HepG2 (cell line): Measurements from ENCODE around the gene CEBPZOS. TPM values are rescaled to one million over a fixed set of nuclear protein-coding genes. Genes with fewer than 3 reads are reported as not detected.

ENCODE experiments used
- AHDC1 ChIP-seq: sonication (generic); formaldehyde crosslinking; IDR thresholded peaks from 2 replicates; pipeline ENCODE4 v1.5.1; 2020; ENCODE audit warnings: mild to moderate bottlenecking, missing genetic modification reagents, borderline replicate concordance
- EHMT2 ChIP-seq: fragments of 200-600 bp; sonication (generic); IDR thresholded peaks from 2 replicates; pipeline ENCODE4 v1.7.0; 2017; ENCODE audit warnings: antibody characterized with exemption, low read depth, low read length, borderline replicate concordance
- ELF1 ChIP-seq: sonication (generic); formaldehyde crosslinking; IDR thresholded peaks from 2 replicates; pipeline ENCODE4 v1.4.0; 2020; ENCODE audit warnings: missing genetic modification reagents
- GTF3A ChIP-seq: sonication (generic); formaldehyde crosslinking; conservative IDR thresholded peaks from 2 replicates; pipeline ENCODE4 v1.4.0; 2020; ENCODE audit warnings: mild to moderate bottlenecking, missing genetic modification reagents
- HMG20A ChIP-seq: IDR thresholded peaks from 2 replicates; pipeline ENCODE4 v1.6.1; 2016; ENCODE audit warnings: borderline replicate concordance
- IKZF4 ChIP-seq: sonication (generic); formaldehyde crosslinking; IDR thresholded peaks from 2 replicates; pipeline ENCODE4 v1.5.1; 2020; ENCODE audit warnings: borderline replicate concordance, mild to moderate bottlenecking, low read depth, missing genetic modification reagents; ENCODE audit errors: not compliant biosample characterization
- NFIB ChIP-seq: sonication (generic); formaldehyde crosslinking; IDR thresholded peaks from 2 replicates; pipeline ENCODE4 v1.9.0; 2021; ENCODE audit warnings: missing genetic modification reagents, mild to moderate bottlenecking, borderline replicate concordance
- NRL ChIP-seq: sonication (generic); formaldehyde crosslinking; IDR thresholded peaks from 2 replicates; pipeline ENCODE4 v1.5.0; 2020; ENCODE audit warnings: missing genetic modification reagents, mild to moderate bottlenecking, moderate library complexity, borderline replicate concordance
- THAP9 ChIP-seq: sonication (generic); formaldehyde crosslinking; IDR thresholded peaks from 2 replicates; pipeline ENCODE4; 2020; ENCODE audit warnings: missing genetic modification reagents, mild to moderate bottlenecking, borderline replicate concordance
- ZBTB34 ChIP-seq: sonication (generic); formaldehyde crosslinking; IDR thresholded peaks from 2 replicates; pipeline ENCODE4 v1.8.0; 2022; ENCODE audit warnings: mild to moderate bottlenecking, missing genetic modification reagents
- ZBTB37 ChIP-seq: sonication (generic); formaldehyde crosslinking; IDR thresholded peaks from 2 replicates; pipeline ENCODE4 v1.4.0; 2020; ENCODE audit warnings: mild to moderate bottlenecking, missing genetic modification reagents
- ZBTB8A ChIP-seq: sonication (generic); formaldehyde crosslinking; IDR thresholded peaks from 2 replicates; pipeline ENCODE4 v1.4.0; 2020; ENCODE audit warnings: mild to moderate bottlenecking, low read depth, missing genetic modification reagents, borderline replicate concordance
- polyA plus RNA-seq, 8 experiments: library from polyadenylated mRNA; depleted of rRNA in 3 of 8; stranded (reverse) in 7 of 8; unstranded in 1 of 8; fragments of >200 nt; fragmentation: Illumina TruSeq in 4 of 8; extraction: Trizol in 4 of 8; gene quantifications; 2 replicates each; pipeline versions ENCODE4 v1.2.1 to v1.2.3, GENCODE V29; 2011 to 2016; ENCODE audit warnings: low read depth in 4 of 8, missing spikeins in 1 of 8, mixed read lengths in 1 of 8; ENCODE audit not compliant: insufficient read depth in 1 of 8
- total RNA-seq, 5 experiments: library from RNA; depleted of rRNA; stranded (reverse); fragments of >200 nt; fragmentation: Illumina TruSeq; extraction: Trizol; gene quantifications; 2 replicates each; pipeline ENCODE4 v1.2.3, GENCODE V29; 2016; ENCODE audit warnings: low read depth in 1 of 5
- TF ChIP-seq, protein P1 (sequence below): IDR thresholded peaks from 2 replicates; pipeline ENCODE4 v1.6.1; 2016; ENCODE audit warnings: missing biosample characterization, missing genetic modification reagents, low read depth

The CEBPZOS gene
- total and polyA plus RNA-seq, 2 of the 13 experiments (the other 11 are each of a cell fraction or from before 2014, with no cell fraction given), result 18.6 to 44.7 TPM

DNA sequence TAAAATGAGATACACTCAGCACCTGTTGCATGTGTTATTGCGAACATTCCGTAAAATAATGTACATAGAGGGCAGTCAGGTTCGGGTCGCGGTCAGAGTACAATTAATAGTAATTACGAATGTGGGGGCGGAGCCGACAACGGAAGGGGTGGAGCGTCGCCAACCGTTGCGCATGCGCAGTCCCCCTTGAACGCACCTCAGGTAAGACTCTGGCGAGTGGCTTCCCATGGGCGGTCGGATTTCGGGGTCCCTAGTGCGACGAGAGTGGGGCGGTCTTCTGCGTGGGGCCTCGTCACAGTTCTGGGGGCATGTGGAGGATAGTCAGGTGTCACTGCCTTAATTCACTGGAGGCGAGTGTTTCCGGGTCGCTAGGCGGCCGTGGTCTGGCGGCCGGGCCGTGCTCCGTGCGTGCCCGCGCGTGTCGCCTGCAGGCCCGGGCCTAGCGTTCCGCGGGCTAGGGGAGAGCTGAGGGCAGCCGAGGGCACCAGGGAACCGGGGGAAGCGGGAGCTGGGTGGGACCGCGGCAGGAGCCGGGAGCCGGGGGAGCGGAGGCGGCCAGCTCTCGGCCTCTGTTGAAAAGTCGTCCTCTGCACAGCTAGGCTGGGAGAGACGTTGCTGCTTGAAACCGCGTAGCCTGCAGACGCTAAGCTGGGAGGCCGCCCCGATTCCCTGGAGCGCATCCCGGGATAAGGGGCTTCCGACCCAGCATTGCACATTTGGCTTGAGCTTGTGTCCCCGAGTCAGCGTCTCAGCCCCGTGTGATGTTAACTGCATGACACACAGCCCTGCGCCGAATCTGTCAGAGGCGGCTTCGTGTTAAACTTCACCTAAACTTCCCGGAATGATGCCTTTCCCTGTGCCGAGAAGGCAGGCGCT lies at the start of gene CEBPZOS (continued):
- 0 out of 2 replicates have a peak, but pooled peaks have one; percentile 50 for TF ChIP-seq ZBTB37 (CRISPR knock-in tag)
- TF ChIP-seq ELF1 (CRISPR knock-in tag), result peak; percentile 38; the same call in 1 of the 2 replicates
- no peak for TF ChIP-seq GTF3A (CRISPR knock-in tag)
- TF ChIP-seq NFIB, result peak; percentile 90; the same call in 1 of the 2 replicates
- TF ChIP-seq ZBTB8A (CRISPR knock-in tag), result peak; percentile 70; the same call in 1 of the 2 replicates
- peak; percentile 75 for TF ChIP-seq ZBTB34
- peak; percentile 79 for TF ChIP-seq AHDC1 (CRISPR knock-in tag)
- peak; percentile 99 for TF ChIP-seq NRL (CRISPR knock-in tag)
- TF ChIP-seq IKZF4 (CRISPR knock-in tag), result peak; percentile 95
- TF ChIP-seq EHMT2, result no peak
- peak; percentile 75; the same call in 1 of the 2 replicates for TF ChIP-seq THAP9 (CRISPR knock-in tag)
- TF ChIP-seq HMG20A, result no peak
- TF ChIP-seq, protein P1, sequence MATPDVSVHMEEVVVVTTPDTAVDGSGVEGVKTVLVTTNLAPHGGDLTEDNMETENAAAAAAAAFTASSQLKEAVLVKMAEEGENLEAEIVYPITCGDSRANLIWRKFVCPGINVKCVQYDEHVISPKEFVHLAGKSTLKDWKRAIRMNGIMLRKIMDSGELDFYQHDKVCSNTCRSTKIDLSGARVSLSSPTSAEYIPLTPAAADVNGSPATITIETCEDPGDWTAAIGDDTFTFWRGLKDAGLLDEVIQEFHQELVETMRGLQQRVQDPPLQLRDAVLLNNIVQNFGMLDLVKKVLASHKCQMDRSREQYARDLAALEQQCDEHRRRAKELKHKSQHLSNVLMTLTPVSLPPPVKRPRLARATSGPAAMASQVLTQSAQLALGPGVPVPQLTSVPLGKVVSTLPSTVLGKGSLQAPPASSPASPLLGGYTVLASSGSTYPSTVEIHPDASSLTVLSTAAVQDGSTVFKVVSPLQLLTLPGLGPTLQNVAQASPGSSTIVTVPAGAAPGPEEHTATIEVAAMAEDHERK (CRISPR knock-in tag), result peak; percentile 61
